ENCODE measurements around the gene DMBX1. TPM values are rescaled to one million over a fixed set of nuclear protein-coding genes. Genes with fewer than 3 reads are reported as not detected.

DMBX1 gene
- total RNA-seq, 1 experiment from 2014 or later: not detected

GRCh38 chr1:46483589-46483988 lies 6.0 kb upstream of the DMBX1 start:
- peaks cover 15% of the 10 kb centered on the region for H3K27me3 Mint-ChIP-seq (ENCODE audit: insufficient read depth, unreplicated experiment)
- no peak for DNase-seq (ENCODE audit: unreplicated experiment)
- H3K27ac Mint-ChIP-seq (ENCODE audit: low read depth, unreplicated experiment): no peak overlapping the region
- H3K4me3 Mint-ChIP-seq (ENCODE audit: unreplicated experiment): no peak overlapping the region
- no TSS peak for BruUV-seq (replicated peaks)
- CTCF ChIA-PET: interaction anchor here (0.7 to 10.5 kb wide), 3 partner anchors 43 to 50 kb away, joined by 3 to 223 read pairs (median 4); no protein-coding TSS in a partner anchor
- no peaks in the 10 kb centered on the region for H3K4me1 Mint-ChIP-seq (ENCODE audit: insufficient read depth, unreplicated experiment)
- H3K36me3 Mint-ChIP-seq (ENCODE audit: insufficient read depth, unreplicated experiment): no peaks in the 10 kb centered on the region
- POLR2A ChIA-PET: no interaction called here
- H3K9me3 Mint-ChIP-seq (ENCODE audit: unreplicated experiment): no peaks in the 10 kb centered on the region
- no peak for TF ChIP-seq CTCF (IDR thresholded peaks at IDR 0.05; ENCODE audit: unreplicated experiment)
- intact Hi-C loops (cut with micrococcal nuclease): no loop called here

GRCh38 chr1:46484783-46485490 lies 4.7 kb upstream of the DMBX1 start:
- no peak for DNase-seq (ENCODE audit: unreplicated experiment)

GRCh38 chr1:46485564-46486431 lies 3.8 kb upstream of the DMBX1 start:
- no peak overlapping the region for H3K4me3 Mint-ChIP-seq (ENCODE audit: unreplicated experiment)
- H3K4me1 Mint-ChIP-seq (ENCODE audit: insufficient read depth, unreplicated experiment): peaks cover 12% of the 10 kb centered on the region
- intact Hi-C loops (cut with micrococcal nuclease): no loop called here
- no peak for DNase-seq (ENCODE audit: unreplicated experiment)
- H3K9me3 Mint-ChIP-seq (ENCODE audit: unreplicated experiment): no peaks in the 10 kb centered on the region
- ChIA-PET CTCF (interaction anchor here (0.6 to 10.5 kb wide), 5 partner anchors 8 to 117 kb away, joined by 3 to 223 read pairs (median 4); no protein-coding TSS in a partner anchor), POLR2A (no interaction called here)
- BruUV-seq (replicated peaks): no TSS peak
- H3K27me3 Mint-ChIP-seq (ENCODE audit: insufficient read depth, unreplicated experiment): peaks cover 36% of the 10 kb centered on the region
- TF ChIP-seq CTCF (IDR thresholded peaks at IDR 0.05; ENCODE audit: unreplicated experiment): no peak
- H3K36me3 Mint-ChIP-seq (ENCODE audit: insufficient read depth, unreplicated experiment): no peaks in the 10 kb centered on the region
- no peak overlapping the region for H3K27ac Mint-ChIP-seq (ENCODE audit: low read depth, unreplicated experiment)

More at GRCh38 chr1:46484783-46485490, 4.7 kb upstream of the DMBX1 start:
- intact Hi-C loops (cut with micrococcal nuclease): no loop called here
- Mint-ChIP-seq H3K4me3 (ENCODE audit: unreplicated experiment) (no peak overlapping the region), H3K9me3 (ENCODE audit: unreplicated experiment) (no peaks in the 10 kb centered on the region), H3K27ac (ENCODE audit: low read depth, unreplicated experiment) (no peak overlapping the region), H3K4me1 (ENCODE audit: insufficient read depth, unreplicated experiment) (peaks cover 9% of the 10 kb centered on the region), H3K27me3 (ENCODE audit: insufficient read depth, unreplicated experiment) (peaks cover 29% of the 10 kb centered on the region), H3K36me3 (ENCODE audit: insufficient read depth, unreplicated experiment) (no peaks in the 10 kb centered on the region)
- CTCF ChIA-PET: interaction anchor here (1.6 to 10.5 kb wide), 2 partner anchors 43 to 48 kb away, joined by 4 to 223 read pairs; no protein-coding TSS in a partner anchor
- POLR2A ChIA-PET: no interaction called here
- BruUV-seq (replicated peaks): no TSS peak
- no peak for TF ChIP-seq CTCF (IDR thresholded peaks at IDR 0.05; ENCODE audit: unreplicated experiment)

GRCh38 chr1:46486432-46487015 lies 3.1 kb upstream of the DMBX1 start:
- ChIA-PET CTCF (interaction anchor here (0.7 to 2.8 kb wide), 5 partner anchors 9 to 81 kb away, joined by 3 to 16 read pairs (median 4); no protein-coding TSS in a partner anchor), POLR2A (no interaction called here)
- Mint-ChIP-seq H3K4me1 (ENCODE audit: insufficient read depth, unreplicated experiment) (peaks cover 12% of the 10 kb centered on the region), H3K9me3 (ENCODE audit: unreplicated experiment) (no peaks in the 10 kb centered on the region), H3K36me3 (ENCODE audit: insufficient read depth, unreplicated experiment) (no peaks in the 10 kb centered on the region), H3K27me3 (ENCODE audit: insufficient read depth, unreplicated experiment) (peaks cover 39% of the 10 kb centered on the region), H3K27ac (ENCODE audit: low read depth, unreplicated experiment) (no peak overlapping the region), H3K4me3 (ENCODE audit: unreplicated experiment) (no peak overlapping the region)
- intact Hi-C loops (cut with micrococcal nuclease): no loop called here
- no peak for TF ChIP-seq CTCF (IDR thresholded peaks at IDR 0.05; ENCODE audit: unreplicated experiment)
- DNase-seq (ENCODE audit: unreplicated experiment): no peak
- no TSS peak for BruUV-seq (replicated peaks)

Measured in MCF 10A (cell line).